ENCODE measurements around the gene SLC39A2. TPM values are rescaled to one million over a fixed set of nuclear protein-coding genes. Genes with fewer than 3 reads are reported as not detected.
"Not testable (repeated sequence)": the region's sequence is repeated elsewhere in the genome, so short reads cannot be mapped to it uniquely, and the experiment has no call there.

The SLC39A2 gene
- total and polyA plus RNA-seq, 2 experiments from 2014 or later: not detected

DNA sequence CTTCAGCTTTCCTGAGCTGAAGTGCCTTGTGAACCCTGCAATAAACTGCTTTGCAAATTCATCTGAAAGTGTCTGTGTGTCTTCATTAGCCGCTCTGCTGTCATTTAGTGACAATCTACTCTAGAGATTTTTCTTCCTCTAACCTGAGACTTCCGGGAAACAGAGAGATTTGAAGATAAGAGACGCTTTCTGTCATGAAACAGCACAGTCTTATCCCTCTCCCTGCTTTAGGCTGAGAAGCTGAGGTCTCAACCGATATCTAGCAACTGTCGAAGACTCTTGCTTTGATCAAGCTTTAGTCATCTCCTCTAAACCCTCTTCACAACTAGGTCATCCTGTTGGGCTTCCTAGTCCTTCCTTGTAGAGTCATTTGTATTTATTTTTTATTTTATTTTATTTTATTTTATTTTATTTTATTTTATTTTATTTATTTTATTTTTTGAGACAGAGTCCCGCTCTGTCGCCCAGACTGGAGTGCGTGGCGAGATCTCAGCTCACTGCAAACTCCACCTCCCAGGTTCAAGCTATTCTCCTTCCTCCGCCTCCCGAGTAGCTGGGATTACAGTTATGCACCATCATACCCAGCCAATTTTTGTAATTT is 42.6 kb upstream of the SLC39A2 start:
- no peak for DNase-seq (ENCODE audit: low spot score)
- Mint-ChIP-seq H3K9me3 (no peaks in the 10 kb centered on the region), H3K27me3 (ENCODE audit: insufficient read depth, low read depth, poor library complexity) (peaks cover 2% of the 10 kb centered on the region), H3K27ac (no peak overlapping the region), H3K36me3 (ENCODE audit: low read depth) (no peaks in the 10 kb centered on the region), H3K4me1 (peaks cover 10% of the 10 kb centered on the region; the same call in 2 of the 3 replicates), H3K4me3 (no peak overlapping the region)
- Histone ChIP-seq H2AFZ (no peak overlapping the region), H3K27ac (ENCODE audit: low read depth) (no peak overlapping the region), H3K4me3 (no peak overlapping the region), H3K79me2 (replicated peaks; ENCODE audit: insufficient read depth) (no peaks in the 10 kb centered on the region), H3K9me2 (ENCODE audit: insufficient read depth) (no peaks in the 10 kb centered on the region), H4K20me1 (replicated peaks; ENCODE audit: insufficient read depth) (no peaks in the 10 kb centered on the region), H3K4me1 (ENCODE audit: insufficient read depth) (peaks cover 1% of the 10 kb centered on the region; the same call in 1 of the 2 replicates), H3F3A (replicated peaks; ENCODE audit: low read depth) (no peaks in the 10 kb centered on the region), H3K36me3 (ENCODE audit: insufficient read depth) (no peaks in the 10 kb centered on the region), H3K4me2 (no peak overlapping the region), H3K27me3 (ENCODE audit: insufficient read depth) (no peaks in the 10 kb centered on the region)
- TF ChIP-seq NANOG (IDR thresholded peaks at IDR 0.05; ENCODE audit: borderline replicate concordance) (no peak), EZH2phosphoT487 (IDR thresholded peaks at IDR 0.05; ENCODE audit: unreplicated experiment) (no peak), CREB1 (CRISPR knock-in tag; IDR thresholded peaks at IDR 0.05; ENCODE audit: low read depth) (no peak), POLR2AphosphoS5 (IDR thresholded peaks at IDR 0.05; ENCODE audit: low read depth) (no peak), STAT1 (IDR thresholded peaks at IDR 0.05; ENCODE audit: unreplicated experiment) (no peak), ZNF114 (CRISPR knock-in tag; IDR thresholded peaks at IDR 0.05) (no peak), REST (IDR thresholded peaks at IDR 0.05; ENCODE audit: unreplicated experiment) (no peak)
- TF ChIP-seq, protein P1, sequence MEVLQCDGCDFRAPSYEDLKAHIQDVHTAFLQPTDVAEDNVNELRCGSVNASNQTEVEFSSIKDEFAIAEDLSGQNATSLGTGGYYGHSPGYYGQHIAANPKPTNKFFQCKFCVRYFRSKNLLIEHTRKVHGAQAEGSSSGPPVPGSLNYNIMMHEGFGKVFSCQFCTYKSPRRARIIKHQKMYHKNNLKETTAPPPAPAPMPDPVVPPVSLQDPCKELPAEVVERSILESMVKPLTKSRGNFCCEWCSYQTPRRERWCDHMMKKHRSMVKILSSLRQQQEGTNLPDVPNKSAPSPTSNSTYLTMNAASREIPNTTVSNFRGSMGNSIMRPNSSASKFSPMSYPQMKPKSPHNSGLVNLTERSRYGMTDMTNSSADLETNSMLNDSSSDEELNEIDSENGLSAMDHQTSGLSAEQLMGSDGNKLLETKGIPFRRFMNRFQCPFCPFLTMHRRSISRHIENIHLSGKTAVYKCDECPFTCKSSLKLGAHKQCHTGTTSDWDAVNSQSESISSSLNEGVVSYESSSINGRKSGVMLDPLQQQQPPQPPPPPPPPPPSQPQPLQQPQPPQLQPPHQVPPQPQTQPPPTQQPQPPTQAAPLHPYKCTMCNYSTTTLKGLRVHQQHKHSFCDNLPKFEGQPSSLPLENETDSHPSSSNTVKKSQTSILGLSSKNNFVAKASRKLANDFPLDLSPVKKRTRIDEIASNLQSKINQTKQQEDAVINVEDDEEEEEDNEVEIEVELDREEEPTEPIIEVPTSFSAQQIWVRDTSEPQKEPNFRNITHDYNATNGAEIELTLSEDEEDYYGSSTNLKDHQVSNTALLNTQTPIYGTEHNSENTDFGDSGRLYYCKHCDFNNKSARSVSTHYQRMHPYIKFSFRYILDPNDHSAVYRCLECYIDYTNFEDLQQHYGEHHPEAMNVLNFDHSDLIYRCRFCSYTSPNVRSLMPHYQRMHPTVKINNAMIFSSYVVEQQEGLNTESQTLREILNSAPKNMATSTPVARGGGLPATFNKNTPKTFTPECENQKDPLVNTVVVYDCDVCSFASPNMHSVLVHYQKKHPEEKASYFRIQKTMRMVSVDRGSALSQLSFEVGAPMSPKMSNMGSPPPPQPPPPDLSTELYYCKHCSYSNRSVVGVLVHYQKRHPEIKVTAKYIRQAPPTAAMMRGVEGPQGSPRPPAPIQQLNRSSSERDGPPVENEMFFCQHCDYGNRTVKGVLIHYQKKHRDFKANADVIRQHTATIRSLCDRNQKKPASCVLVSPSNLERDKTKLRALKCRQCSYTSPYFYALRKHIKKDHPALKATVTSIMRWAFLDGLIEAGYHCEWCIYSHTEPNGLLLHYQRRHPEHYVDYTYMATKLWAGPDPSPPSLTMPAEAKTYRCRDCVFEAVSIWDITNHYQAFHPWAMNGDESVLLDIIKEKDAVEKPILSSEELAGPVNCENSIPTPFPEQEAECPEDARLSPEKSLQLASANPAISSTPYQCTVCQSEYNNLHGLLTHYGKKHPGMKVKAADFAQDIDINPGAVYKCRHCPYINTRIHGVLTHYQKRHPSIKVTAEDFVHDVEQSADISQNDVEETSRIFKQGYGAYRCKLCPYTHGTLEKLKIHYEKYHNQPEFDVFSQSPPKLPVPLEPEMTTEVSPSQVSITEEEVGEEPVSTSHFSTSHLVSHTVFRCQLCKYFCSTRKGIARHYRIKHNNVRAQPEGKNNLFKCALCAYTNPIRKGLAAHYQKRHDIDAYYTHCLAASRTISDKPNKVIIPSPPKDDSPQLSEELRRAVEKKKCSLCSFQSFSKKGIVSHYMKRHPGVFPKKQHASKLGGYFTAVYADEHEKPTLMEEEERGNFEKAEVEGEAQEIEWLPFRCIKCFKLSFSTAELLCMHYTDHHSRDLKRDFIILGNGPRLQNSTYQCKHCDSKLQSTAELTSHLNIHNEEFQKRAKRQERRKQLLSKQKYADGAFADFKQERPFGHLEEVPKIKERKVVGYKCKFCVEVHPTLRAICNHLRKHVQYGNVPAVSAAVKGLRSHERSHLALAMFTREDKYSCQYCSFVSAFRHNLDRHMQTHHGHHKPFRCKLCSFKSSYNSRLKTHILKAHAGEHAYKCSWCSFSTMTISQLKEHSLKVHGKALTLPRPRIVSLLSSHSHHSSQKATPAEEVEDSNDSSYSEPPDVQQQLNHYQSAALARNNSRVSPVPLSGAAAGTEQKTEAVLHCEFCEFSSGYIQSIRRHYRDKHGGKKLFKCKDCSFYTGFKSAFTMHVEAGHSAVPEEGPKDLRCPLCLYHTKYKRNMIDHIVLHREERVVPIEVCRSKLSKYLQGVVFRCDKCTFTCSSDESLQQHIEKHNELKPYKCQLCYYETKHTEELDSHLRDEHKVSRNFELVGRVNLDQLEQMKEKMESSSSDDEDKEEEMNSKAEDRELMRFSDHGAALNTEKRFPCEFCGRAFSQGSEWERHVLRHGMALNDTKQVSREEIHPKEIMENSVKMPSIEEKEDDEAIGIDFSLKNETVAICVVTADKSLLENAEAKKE (CRISPR knock-in tag; IDR thresholded peaks at IDR 0.05): no peak
- TF ChIP-seq, protein P2, sequence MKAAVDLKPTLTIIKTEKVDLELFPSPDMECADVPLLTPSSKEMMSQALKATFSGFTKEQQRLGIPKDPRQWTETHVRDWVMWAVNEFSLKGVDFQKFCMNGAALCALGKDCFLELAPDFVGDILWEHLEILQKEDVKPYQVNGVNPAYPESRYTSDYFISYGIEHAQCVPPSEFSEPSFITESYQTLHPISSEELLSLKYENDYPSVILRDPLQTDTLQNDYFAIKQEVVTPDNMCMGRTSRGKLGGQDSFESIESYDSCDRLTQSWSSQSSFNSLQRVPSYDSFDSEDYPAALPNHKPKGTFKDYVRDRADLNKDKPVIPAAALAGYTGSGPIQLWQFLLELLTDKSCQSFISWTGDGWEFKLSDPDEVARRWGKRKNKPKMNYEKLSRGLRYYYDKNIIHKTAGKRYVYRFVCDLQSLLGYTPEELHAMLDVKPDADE (IDR thresholded peaks at IDR 0.05): no peak
- ATAC-seq: no peak

- H3K27me3 Mint-ChIP-seq (ENCODE audit: insufficient read depth, low read depth, poor library complexity); H3K9me3 Mint-ChIP-seq; DNase-seq (ENCODE audit: low spot score); H3K27ac Mint-ChIP-seq; H3K4me1 ChIP-seq (ENCODE audit: insufficient read depth); H3K79me2 ChIP-seq (replicated peaks; ENCODE audit: insufficient read depth); H2AFZ ChIP-seq; H3K4me2 ChIP-seq; H3K36me3 ChIP-seq (ENCODE audit: insufficient read depth); H3K4me3 Mint-ChIP-seq; H3F3A ChIP-seq (replicated peaks; ENCODE audit: low read depth); H3K4me3 ChIP-seq; ATAC-seq; H3K27me3 ChIP-seq (ENCODE audit: insufficient read depth); H3K9me2 ChIP-seq (ENCODE audit: insufficient read depth); H3K36me3 Mint-ChIP-seq (ENCODE audit: low read depth); H3K27ac ChIP-seq (ENCODE audit: low read depth); H4K20me1 ChIP-seq (replicated peaks; ENCODE audit: insufficient read depth): not testable (repeated sequence)
- peaks cover 17% of the 10 kb centered on the region; the same call in 2 of the 3 replicates for H3K4me1 Mint-ChIP-seq
Observed at GRCh38 chr14:20958946-20959345, 40.1 kb upstream of the SLC39A2 start.
